ENCODE data around the gene PLK3. TPM values are rescaled to one million over a fixed set of nuclear protein-coding genes. Genes with fewer than 3 reads are reported as not detected.
"Not testable (repeated sequence)": the region's sequence is repeated elsewhere in the genome, so short reads cannot be mapped to it uniquely, and the experiment has no call there.

PLK3 gene
- total and polyA plus RNA-seq, 8 donors: 0.58 to 30.4 (median 17.4) TPM

DNA sequence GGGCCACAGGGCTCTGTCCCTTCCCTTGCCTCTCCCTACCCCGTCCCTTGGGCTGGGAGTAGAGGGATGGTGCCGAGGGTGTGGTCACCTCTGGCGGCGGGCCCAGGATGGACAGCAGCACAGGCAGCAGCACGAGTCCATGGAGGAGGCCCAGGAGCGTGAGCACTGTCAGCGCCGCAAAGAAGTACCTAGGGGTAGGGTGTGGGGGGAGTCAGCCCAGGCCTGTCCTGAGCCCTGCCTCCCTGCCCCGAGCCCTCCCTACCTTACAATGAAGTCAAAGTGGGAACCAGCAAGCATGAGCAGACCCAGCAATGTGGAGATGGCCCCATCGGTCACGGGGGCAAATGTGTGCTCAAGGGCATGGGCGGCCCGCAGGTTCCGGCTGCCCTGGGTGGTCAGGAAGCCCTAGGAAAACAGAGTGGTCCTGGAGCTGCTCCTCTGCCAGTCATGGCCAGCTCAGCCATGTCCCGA lies 22.8 kb downstream of the PLK3 start:
- Histone ChIP-seq H3K27ac (no peak overlapping the region), H3K27me3 (no peaks in the 10 kb centered on the region), H3K4me1 (peaks cover 15 to 46% (median 26%) of the 10 kb centered on the region in 4 donors), H3K4me3 (no peak overlapping the region), H3K36me3 (no peaks in the 10 kb centered on the region), H3K9me3 (no peaks in the 10 kb centered on the region)
- no peak for DNase-seq
- 69 to 81% (median 78%) methylated on average over 13 to 15 of the region's 15 CpGs for WGBS, 5 donors
- intact Hi-C loops (cut with DNase I; ENCODE audit: low total_unique reads): no loop called here
- TF ChIP-seq, protein P1, sequence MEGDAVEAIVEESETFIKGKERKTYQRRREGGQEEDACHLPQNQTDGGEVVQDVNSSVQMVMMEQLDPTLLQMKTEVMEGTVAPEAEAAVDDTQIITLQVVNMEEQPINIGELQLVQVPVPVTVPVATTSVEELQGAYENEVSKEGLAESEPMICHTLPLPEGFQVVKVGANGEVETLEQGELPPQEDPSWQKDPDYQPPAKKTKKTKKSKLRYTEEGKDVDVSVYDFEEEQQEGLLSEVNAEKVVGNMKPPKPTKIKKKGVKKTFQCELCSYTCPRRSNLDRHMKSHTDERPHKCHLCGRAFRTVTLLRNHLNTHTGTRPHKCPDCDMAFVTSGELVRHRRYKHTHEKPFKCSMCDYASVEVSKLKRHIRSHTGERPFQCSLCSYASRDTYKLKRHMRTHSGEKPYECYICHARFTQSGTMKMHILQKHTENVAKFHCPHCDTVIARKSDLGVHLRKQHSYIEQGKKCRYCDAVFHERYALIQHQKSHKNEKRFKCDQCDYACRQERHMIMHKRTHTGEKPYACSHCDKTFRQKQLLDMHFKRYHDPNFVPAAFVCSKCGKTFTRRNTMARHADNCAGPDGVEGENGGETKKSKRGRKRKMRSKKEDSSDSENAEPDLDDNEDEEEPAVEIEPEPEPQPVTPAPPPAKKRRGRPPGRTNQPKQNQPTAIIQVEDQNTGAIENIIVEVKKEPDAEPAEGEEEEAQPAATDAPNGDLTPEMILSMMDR (IDR thresholded peaks at IDR 0.05): no peak
- no peak for TF ChIP-seq EP300 (IDR thresholded peaks at IDR 0.05)
- TF ChIP-seq POLR2AphosphoS5 (IDR thresholded peaks at IDR 0.05): no peak
- no peak for TF ChIP-seq POLR2A (IDR thresholded peaks at IDR 0.05)

DNA sequence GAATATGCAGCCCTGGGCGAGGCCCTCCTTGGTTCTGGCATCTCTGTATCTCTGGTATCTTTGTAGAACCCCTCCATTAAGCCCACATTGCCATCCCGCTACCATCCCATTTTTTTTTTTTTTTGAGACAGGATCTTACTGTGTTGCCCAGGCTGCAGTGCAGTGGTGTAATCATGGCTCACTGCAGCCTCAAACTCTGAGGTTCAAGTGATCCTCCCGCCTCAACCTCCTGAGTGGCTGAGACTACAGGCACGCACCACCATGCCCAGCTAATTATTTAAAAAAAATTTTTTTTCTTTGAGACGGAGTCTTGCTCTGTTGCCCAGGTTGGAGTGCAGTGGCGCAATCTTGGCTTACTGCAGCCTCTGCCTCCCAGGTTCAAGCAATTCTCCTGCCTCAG lies 24.2 kb downstream of the PLK3 start:
- intact Hi-C loops (cut with DNase I; ENCODE audit: low total_unique reads); H3K36me3 ChIP-seq; H3K4me3 ChIP-seq; H3K27me3 ChIP-seq; H3K9me3 ChIP-seq; H3K27ac ChIP-seq; DNase-seq: not testable (repeated sequence)
- H3K4me1 ChIP-seq: peaks cover 7 to 33% (median 17%) of the 10 kb centered on the region in 4 donors
- 92 to 94% (median 93%) methylated on average over 6 of the region's 6 CpGs for WGBS, 5 donors

DNA sequence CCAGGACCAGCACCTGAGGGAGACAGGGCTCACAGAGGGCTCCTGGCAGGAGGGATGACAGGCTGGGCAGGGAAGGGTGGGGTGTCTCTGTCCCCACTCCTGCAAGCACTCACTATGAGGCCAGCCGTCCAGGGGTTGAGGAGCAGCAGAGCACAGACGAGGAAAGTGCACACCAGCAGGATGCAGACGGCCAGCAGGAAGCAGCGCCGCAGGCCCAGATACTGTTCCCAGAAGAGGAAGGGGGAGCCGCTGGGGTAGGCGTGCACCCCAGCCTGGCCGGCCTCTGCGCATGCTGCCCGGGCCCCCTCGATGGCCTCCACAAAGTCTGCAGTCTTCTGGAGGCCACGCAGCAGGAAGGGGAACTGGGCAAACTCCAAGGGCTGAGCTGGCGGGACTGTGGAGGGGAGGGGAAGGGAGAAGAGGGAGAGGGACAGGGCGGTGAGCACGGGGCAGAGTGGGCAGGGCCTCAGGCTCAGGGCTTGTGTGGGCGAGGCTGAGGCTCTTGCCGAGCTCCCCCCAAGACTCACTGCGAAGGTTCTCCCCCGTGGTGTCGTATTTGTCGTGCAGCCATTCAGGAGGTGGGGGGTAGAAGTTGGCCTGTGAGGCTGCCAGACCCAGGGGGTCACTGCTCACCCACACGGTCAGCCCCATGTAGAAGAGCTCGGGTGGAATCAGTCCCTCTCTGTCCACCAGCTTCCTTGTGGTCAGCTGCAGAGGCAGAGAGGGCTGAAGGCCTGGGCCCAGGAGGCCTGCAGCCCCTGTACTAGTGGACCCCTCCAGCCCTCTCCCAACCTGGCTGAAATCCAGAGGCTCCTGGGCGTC lies 26.4 kb downstream of the PLK3 start:
- no peaks in the 10 kb centered on the region for H3K27me3 ChIP-seq
- peaks cover 0 to 17% (median 3%) of the 10 kb centered on the region in 4 donors for H3K4me1 ChIP-seq
- no peaks in the 10 kb centered on the region for H3K36me3 ChIP-seq
- H3K9me3 ChIP-seq: no peaks in the 10 kb centered on the region
- peak overlapping the region in 3 of 5 donors; percentile 26 to 56 (median 38) for H3K27ac ChIP-seq
- intact Hi-C loops (cut with DNase I; ENCODE audit: low total_unique reads): no loop called here
- DNase-seq: peak in 1 of 2 donors; percentile 83
- whole genome bisulfite sequencing, 5 donors: 44 to 55% (median 47%) methylated on average over 18 to 24 of the region's 24 CpGs
- H3K4me3 ChIP-seq: no peak overlapping the region
- TF ChIP-seq EP300 (IDR thresholded peaks at IDR 0.05) (no peak), POLR2A (IDR thresholded peaks at IDR 0.05) (no peak), POLR2AphosphoS5 (IDR thresholded peaks at IDR 0.05) (no peak)
- TF ChIP-seq, protein P1 (IDR thresholded peaks at IDR 0.05): no peak

DNA sequence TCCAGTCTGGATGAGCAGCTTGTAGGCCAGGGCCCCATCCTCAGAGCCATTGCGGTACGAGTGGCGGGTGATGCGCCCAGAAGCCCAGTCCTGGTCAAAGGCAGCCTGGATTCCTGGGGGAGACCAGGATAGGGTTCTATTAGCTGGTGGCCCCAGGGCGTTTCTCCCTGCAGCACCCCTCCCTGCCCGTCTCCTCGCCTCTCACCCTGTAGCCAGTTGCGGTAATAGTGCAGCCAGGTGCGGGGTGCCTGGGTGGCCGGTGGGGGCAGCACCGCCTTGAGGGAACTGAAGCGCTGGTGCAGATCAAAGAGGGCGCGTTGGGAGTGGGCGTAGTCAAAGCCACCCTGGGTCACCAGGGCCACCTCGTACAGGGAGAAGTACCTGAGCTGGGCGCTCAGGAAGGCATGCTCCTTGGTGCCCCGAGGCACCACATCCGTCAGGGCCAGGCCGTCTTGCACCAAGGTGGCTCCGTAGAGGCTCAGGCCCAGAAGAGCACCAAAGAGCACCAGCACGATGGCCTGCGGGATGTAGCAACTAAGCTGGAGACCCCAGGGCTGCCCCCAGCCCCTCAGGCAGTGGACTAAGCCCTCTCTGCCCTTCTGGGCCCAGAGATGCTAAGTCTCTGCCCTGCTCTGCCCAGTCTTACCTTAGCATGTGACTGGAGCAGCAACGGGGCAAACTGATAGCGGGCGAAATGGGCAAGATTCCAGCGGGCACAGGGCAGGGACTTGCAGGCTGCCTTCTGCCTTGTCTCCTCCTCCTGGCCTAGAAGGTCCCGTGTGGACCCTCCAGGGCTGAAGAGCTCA lies 27.2 kb downstream of the PLK3 start:
- DNase-seq: peak in 1 of 2 donors; percentile 53
- H3K9me3 ChIP-seq: no peaks in the 10 kb centered on the region
- peak overlapping the region in 2 of 5 donors; percentile 38 to 56 for H3K27ac ChIP-seq
- H3K36me3 ChIP-seq: no peaks in the 10 kb centered on the region
- H3K4me1 ChIP-seq: peaks cover 0 to 17% (median 3%) of the 10 kb centered on the region in 4 donors
- no peak overlapping the region for H3K4me3 ChIP-seq
- intact Hi-C loops (cut with DNase I; ENCODE audit: low total_unique reads): no loop called here
- WGBS, 5 donors: 77 to 89% (median 79%) methylated on average over 14 to 28 of the region's 28 CpGs
- no peak for TF ChIP-seq EP300 (IDR thresholded peaks at IDR 0.05)
- no peak for TF ChIP-seq POLR2AphosphoS5 (IDR thresholded peaks at IDR 0.05)
- TF ChIP-seq POLR2A (IDR thresholded peaks at IDR 0.05): no peak
- H3K27me3 ChIP-seq: no peaks in the 10 kb centered on the region

DNA sequence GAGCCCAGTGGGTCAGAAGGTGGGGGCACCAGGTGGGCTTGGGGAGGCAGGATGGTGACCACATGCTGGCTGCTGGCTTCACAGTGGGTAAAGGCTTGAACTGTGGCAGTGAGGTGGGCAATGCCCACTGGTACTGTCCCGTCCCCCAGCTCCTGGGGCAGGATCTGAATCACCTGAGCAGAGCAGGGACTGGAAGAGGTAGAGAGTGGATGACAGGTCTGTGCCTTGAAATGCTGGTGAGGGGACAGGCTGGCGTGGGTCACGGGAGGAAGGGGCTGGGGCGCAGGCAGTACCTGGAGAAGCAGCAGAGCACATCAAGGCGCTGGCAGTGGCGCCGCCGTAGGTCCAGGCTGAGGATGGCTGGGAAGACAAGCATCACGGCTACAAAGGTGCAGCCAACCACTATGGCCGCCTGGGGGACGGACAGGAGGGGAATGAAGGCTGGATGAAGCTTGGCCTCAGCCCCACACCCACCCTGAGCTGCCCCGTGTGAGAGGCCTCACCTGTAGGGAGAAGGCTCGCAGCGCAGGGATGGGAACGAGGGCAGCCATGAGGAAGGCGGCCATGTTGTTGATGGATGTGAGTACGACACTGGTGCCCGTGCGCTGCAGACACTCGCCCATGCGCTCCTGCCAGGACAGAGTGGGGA lies 27.9 kb downstream of the PLK3 start:
- Histone ChIP-seq H3K4me3 (no peak overlapping the region), H3K4me1 (peaks cover 0 to 17% (median 3%) of the 10 kb centered on the region in 4 donors), H3K27ac (no peak overlapping the region), H3K9me3 (no peaks in the 10 kb centered on the region), H3K27me3 (no peaks in the 10 kb centered on the region), H3K36me3 (no peaks in the 10 kb centered on the region)
- intact Hi-C loops (cut with DNase I; ENCODE audit: low total_unique reads): no loop called here
- TF ChIP-seq, protein P1 (IDR thresholded peaks at IDR 0.05): no peak
- TF ChIP-seq POLR2AphosphoS5 (IDR thresholded peaks at IDR 0.05): no peak
- no peak for TF ChIP-seq POLR2A (IDR thresholded peaks at IDR 0.05)
- TF ChIP-seq EP300 (IDR thresholded peaks at IDR 0.05): no peak
- no peak for DNase-seq
- 91 to 96% (median 94%) methylated on average over 21 of the region's 21 CpGs for WGBS, 5 donors
